Mesodermal cell (in vitro differentiated cells): ENCODE data around the gene NKX6-2.
"Not testable (repeated sequence)": the region's sequence is repeated elsewhere in the genome, so short reads cannot be mapped to it uniquely, and the experiment has no call there.

Experiments used
- H3K27ac ChIP-seq: 2 replicates; pipeline ENCODE4 v1.7.0; 2013; ENCODE audit warnings: mild to moderate bottlenecking, low read depth, low read length, moderate library complexity; ENCODE audit not compliant: severe bottlenecking
- H3K36me3 ChIP-seq: 2 replicates; pipeline ENCODE4 v1.7.1; 2013; ENCODE audit warnings: mild to moderate bottlenecking, low read length, moderate library complexity; ENCODE audit not compliant: control insufficient read depth, insufficient read depth
- H3K4me1 ChIP-seq: one replicate; pipeline ENCODE4 v1.7.1; 2013; ENCODE audit warnings: mild to moderate bottlenecking, low read length; ENCODE audit not compliant: insufficient read depth, control insufficient read depth, poor library complexity, severe bottlenecking
- H3K4me3 ChIP-seq: 2 replicates; pipeline ENCODE4 v1.7.0; 2013; ENCODE audit warnings: low read length, control low read depth, mild to moderate bottlenecking; ENCODE audit not compliant: insufficient read depth, poor library complexity, severe bottlenecking; ENCODE audit errors: extremely low read depth
- H3K9me3 ChIP-seq: 2 replicates; pipeline ENCODE4 v1.7.1; 2013; ENCODE audit warnings: mild to moderate bottlenecking, low read length, moderate library complexity; ENCODE audit not compliant: control insufficient read depth
- WGBS, 2 experiments: methylation state at CpG; one replicate each; pipeline ENCODE4 v1.1.5; 2013; ENCODE audit warnings: missing lambda C conversion rate in 2 of 2; ENCODE audit not compliant: insufficient coverage in 2 of 2; 5-methylcytosine and 5-hydroxymethylcytosine counted together

NKX6-2 gene

DNA sequence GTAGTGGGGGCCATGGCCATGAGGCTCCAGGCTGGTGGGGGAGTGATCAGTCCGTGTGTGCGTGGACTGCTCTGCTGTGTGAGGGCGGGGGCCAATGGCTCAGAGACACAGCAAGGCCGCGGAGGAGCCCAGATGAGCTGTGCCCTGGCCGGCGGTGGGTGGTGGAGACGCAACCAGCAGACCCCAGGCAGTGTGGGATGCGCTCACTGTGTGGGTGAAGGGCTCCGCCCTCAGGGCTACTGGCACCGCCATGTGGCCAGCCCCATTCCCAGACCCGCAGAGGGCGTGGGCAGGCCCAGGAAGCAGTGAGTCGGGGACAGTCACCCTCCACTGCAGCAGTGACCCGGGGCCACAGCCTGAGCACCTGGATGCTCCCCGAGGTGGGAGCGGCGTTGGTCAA is 9.1 kb downstream of the NKX6-2 start:
- no peaks in the 10 kb centered on the region for H3K4me1 ChIP-seq
- no peak overlapping the region for H3K27ac ChIP-seq
- no peaks in the 10 kb centered on the region for H3K9me3 ChIP-seq
- WGBS, 2 experiments, result 96% methylated on average over 14 to 18 of the region's 18 CpGs
- H3K36me3 ChIP-seq, result peaks cover 11% of the 10 kb centered on the region
- no peak overlapping the region for H3K4me3 ChIP-seq

- no peak overlapping the region for H3K27ac ChIP-seq
- no peaks in the 10 kb centered on the region for H3K9me3 ChIP-seq
- H3K4me1 ChIP-seq, result no peaks in the 10 kb centered on the region
- 92 to 95% methylated on average over 15 to 18 of the region's 18 CpGs for WGBS, 2 experiments
- peaks cover 12% of the 10 kb centered on the region for H3K36me3 ChIP-seq
- H3K4me3 ChIP-seq, result no peak overlapping the region
These were observed 9.8 kb downstream of the NKX6-2 start for GRCh38 chr10:132776186-132776585.

DNA sequence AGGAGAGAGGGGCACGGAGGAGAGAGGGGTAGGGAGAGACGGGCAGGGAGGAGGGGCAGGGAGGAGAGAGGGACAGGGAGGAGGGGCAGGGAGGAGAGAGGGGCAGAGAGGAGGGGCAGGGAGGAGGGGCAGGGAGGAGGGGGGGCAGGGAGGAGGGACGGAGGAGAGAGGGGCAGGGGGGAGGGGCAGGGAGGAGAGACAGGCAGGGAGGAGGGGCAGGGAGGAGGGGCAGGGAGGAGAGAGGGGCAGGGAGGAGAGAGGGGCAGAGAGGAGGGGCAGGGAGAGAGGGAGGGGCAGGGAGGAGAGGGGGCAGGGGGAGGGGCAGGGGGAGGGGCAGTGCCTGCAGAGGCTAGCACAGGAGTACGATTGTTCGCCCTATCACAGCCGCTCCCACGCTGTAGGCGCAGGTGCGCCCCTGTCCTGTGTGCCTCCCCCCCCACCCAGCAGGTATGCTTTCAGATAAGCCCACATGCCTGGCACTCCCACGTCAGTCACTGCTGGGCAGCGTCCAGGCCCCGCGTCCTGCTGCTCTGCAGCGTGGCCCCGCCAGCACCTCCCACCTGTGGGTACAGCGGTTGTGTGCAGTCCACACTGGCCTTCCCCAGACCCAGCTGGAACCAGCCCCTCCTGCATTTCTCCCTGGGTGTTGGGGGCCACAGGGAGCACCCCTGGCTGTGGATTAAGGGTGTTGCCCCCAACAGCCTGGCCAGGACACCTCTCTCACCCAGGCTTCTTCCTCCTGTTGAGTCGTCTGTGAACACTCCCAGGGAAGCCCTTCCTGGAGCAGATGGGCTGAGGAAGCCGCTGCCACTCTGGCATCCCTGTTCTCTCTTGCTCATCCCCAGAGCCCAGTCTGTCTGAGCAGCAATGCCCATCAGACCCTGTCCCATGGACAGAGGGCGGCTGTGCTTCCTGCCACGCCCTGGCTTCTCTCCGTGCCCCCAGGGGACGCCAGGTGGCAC is 10.8 kb downstream of the NKX6-2 start:
- no peak overlapping the region for H3K4me3 ChIP-seq
- H3K4me1 ChIP-seq, result no peaks in the 10 kb centered on the region
- peaks cover 12% of the 10 kb centered on the region for H3K36me3 ChIP-seq
- no peaks in the 10 kb centered on the region for H3K9me3 ChIP-seq
- WGBS, 2 experiments, result 67 to 76% methylated on average over 16 to 20 of the region's 22 CpGs
- H3K27ac ChIP-seq, result no peak overlapping the region

GRCh38 chr10:132774181-132774901 is 11.6 kb downstream of the NKX6-2 start:
- WGBS, 2 experiments, result 74 to 80% methylated on average over 23 to 28 of the region's 29 CpGs
- Histone ChIP-seq H3K9me3 (no peaks in the 10 kb centered on the region), H3K4me3 (no peak overlapping the region), H3K36me3 (peaks cover 7% of the 10 kb centered on the region), H3K27ac (no peak overlapping the region), H3K4me1 (no peaks in the 10 kb centered on the region)

DNA sequence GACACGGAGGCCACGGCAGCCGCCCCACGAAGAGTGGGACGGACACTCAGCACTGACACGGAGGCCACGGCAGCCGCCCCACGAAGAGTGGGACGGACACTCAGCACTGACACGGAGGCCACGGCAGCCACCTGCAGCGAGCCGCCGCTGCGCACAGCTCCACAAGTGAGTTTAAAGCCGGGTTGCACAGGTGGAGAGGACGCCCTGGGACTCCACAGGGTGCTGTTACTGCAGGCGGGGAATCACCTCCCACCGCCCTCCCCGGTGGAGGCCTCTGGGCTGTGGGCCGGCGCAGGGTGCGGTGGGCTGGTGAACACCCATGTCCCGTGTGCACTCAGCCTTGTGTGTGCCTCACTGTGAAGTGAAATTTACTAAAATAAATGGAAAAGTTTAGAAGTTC is 13.1 kb downstream of the NKX6-2 start:
- not testable (repeated sequence) for H3K4me3 ChIP-seq, H3K9me3 ChIP-seq, H3K36me3 ChIP-seq, H3K4me1 ChIP-seq, H3K27ac ChIP-seq
- 98 to 99% methylated on average over 13 to 19 of the region's 25 CpGs for WGBS, 2 experiments

DNA sequence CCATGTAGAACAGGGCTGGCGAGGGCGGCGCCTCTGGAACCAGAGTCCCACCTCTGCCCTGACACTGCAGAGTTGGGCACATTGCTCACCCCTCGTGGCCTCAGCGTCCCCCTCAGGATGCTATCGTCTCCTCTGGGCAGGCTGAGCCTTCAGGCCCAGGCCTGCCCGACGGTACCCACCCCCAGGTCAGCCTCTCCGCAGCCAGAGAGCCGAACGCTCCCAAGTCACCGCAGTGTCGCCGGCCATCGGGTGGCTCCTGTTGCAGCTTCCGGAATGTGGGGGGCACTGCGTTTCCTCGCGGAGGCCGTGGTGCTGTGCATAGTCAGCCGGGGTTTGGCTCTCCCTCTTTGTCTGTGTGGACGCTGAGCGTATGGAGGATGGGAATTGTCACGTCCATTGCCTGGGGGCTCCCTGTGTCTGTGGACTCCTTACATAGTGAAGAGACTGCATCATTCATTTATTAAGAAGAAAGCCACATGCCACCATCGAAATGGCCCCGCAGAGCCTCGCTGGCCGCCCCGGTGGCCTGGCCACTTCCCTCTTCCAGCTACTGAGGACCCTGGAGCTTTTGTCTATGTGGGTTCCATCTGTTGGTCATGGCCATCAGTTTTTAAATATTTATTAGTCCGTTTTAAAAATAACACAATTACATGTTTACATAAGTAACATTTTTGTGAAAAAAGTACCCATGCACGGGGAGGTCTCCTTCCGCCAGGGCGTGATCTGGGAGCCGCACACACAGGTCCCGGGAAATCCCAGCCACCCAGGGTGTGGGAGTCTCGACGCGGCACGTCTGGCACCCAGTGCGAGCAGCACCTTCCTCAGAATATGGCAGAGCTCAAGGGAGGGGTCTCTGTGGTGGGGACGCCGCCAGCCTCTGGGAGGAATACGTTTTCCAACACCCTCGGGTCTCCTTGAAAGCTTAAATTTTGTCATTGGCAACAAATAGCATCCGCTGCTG is 15.6 kb downstream of the NKX6-2 start:
- Histone ChIP-seq H3K27ac (no peak overlapping the region), H3K4me1 (no peaks in the 10 kb centered on the region), H3K4me3 (no peak overlapping the region), H3K36me3 (peaks cover 7% of the 10 kb centered on the region), H3K9me3 (no peaks in the 10 kb centered on the region)
- 96% methylated on average over 38 to 44 of the region's 45 CpGs for WGBS, 2 experiments

DNA sequence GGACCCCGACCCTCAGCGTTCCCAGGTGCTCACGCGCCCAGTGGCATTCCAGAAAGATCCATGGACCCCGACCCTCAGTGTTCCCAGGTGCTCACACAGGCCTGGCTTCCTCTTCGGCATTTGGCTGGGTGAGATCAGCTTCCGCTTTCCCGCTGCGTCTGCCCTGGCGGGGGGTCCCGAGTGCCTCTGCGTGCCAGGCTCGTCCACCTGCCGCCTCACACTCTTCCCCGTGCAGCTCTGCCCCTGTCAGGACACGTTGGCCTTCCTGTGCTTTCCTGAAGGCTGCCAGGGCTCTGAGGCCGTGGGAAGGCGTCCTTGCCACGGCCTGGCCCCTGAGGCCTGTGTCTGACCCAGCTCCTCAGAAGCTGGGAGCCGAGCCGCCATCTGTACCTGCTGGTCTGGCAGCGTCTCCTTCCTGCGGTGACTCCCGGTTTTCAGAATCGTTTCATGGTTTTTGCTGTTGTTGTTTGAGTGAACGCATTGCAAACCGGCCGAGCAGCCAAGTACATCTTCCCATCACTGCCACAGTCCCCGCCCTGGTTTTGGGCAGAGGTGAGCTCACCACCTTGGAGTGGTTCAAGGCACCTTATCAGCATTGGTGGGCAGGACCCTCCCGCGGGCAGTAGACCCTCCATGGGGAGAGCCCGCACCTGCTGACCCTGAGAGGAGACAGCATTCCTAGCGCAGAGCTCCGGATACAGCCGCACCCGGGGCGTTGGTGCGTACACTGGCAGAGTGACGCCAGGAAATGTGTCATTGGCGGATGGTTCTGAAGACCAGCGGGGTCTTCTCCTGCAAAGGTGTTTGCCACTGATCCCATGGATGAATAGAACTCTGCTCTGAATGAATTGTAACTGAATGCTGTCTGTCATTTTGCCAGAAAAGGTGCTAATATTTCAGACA is 17.4 kb downstream of the NKX6-2 start:
- no peak overlapping the region for H3K27ac ChIP-seq
- 95% methylated on average over 36 to 39 of the region's 41 CpGs for WGBS, 2 experiments
- no peak overlapping the region for H3K4me3 ChIP-seq
- peaks cover 7% of the 10 kb centered on the region for H3K36me3 ChIP-seq
- no peaks in the 10 kb centered on the region for H3K4me1 ChIP-seq
- no peaks in the 10 kb centered on the region for H3K9me3 ChIP-seq

DNA sequence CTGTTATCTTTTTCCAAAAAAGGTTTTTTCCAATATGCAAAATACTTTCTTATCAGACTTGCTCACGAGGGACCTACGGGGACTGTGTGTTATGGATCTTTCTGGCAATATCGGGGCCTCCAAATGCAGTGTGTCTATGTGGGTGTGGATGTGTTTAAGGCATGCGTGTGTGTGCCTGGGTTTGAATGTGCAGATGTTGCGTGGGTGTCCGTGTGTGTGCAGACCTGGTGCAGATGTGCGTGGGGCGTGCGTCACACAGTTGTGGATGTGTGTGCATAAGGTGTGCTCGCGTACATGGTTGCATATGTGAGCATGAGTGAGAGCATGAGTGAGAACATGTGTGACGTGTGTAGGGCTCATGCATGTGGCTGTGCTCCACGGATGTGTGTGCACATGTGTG is 19.7 kb downstream of the NKX6-2 start:
- peaks cover 8% of the 10 kb centered on the region for H3K36me3 ChIP-seq
- H3K4me3 ChIP-seq, result no peak overlapping the region
- H3K9me3 ChIP-seq, result no peaks in the 10 kb centered on the region
- H3K4me1 ChIP-seq, result no peaks in the 10 kb centered on the region
- H3K27ac ChIP-seq, result no peak overlapping the region
- 95 to 97% methylated on average over 8 to 13 of the region's 13 CpGs for WGBS, 2 experiments

DNA sequence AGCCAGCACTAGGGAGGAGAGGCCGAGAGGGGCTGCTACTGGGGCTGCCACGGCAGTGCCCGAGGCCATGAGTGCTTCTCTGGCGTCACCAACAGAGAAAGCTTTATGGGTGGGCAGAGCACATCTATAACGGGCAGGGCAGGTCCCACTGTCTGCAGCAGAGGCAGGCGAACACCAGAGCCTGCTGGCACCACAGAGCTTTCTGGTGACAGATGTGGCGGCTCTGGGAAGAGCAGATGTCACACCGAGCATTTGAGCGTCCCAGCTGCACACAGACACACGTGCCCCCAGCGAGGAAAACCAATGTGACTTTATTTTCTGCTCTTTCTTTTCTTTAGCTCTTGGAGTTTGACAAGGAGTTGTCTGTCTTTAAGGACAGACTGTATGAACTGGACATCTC is 20.5 kb downstream of the NKX6-2 start:
- WGBS, 2 experiments, result 88 to 92% methylated on average over 11 of the region's 11 CpGs
- Histone ChIP-seq H3K36me3 (peaks cover 11% of the 10 kb centered on the region), H3K9me3 (no peaks in the 10 kb centered on the region), H3K4me1 (no peaks in the 10 kb centered on the region), H3K27ac (no peak overlapping the region), H3K4me3 (no peak overlapping the region)
